Measurements from ENCODE around the gene MKI67. TPM values are rescaled to one million over a fixed set of nuclear protein-coding genes. Genes with fewer than 3 reads are reported as not detected.

The MKI67 gene
- polyA plus RNA-seq, 1 of the 3 experiments (the other 2 are of a cell fraction), result 7.5 TPM

- Histone ChIP-seq H3K79me2 (ENCODE audit: insufficient read depth) (no peaks in the 10 kb centered on the region), H3K9ac (no peak overlapping the region), H3K4me1 (ENCODE audit: control insufficient read depth in 1 of 2, insufficient read depth in 2 of 2, low read depth in 1 of 2, low read length in 1 of 2) (peaks cover 0 to 3% of the 10 kb centered on the region in 2 experiments; a peak in 1 of 4 replicates), H3K36me3 (replicated peaks in 1 of 2; ENCODE audit: control insufficient read depth in 1 of 2, insufficient read depth in 2 of 2, low read length in 1 of 2) (peaks cover 0 to 15% of the 10 kb centered on the region in 2 experiments), H3K9me2 (no peaks in the 10 kb centered on the region), H4K20me1 (ENCODE audit: insufficient read depth) (no peaks in the 10 kb centered on the region), H2AFZ (ENCODE audit: low read depth) (no peak overlapping the region), H3K27me3 (ENCODE audit: insufficient read depth) (no peaks in the 10 kb centered on the region), H3K27ac (ENCODE audit: low read depth in 2 of 2, low read length in 1 of 2) (no peak overlapping the region), H3K4me3 (ENCODE audit: low read depth in 2 of 2, low read length in 1 of 2) (no peak overlapping the region), H3F3A (replicated peaks; ENCODE audit: insufficient read depth) (no peaks in the 10 kb centered on the region), H3K4me2 (no peak overlapping the region), H3K9me3 (no peaks in the 10 kb centered on the region)
- POLR2A ChIA-PET, result no interaction called here
- TF ChIP-seq POLR2AphosphoS5 (IDR thresholded peaks at IDR 0.05; ENCODE audit: low read depth, low read length) (no peak), GABPA (IDR thresholded peaks at IDR 0.05; ENCODE audit: low read depth) (no peak), SIN3A (IDR thresholded peaks at IDR 0.05; ENCODE audit: borderline replicate concordance, low read depth, low read length) (no peak), RCOR1 (IDR thresholded peaks at IDR 0.05; ENCODE audit: low read length) (no peak), RAD21 (IDR thresholded peaks at IDR 0.05; ENCODE audit: low read length) (no peak), GATA2 (CRISPR knock-in tag; IDR thresholded peaks at IDR 0.05) (no peak), SMC3 (IDR thresholded peaks at IDR 0.05; ENCODE audit: low read depth, low read length) (no peak)
- 85% methylated on average over 14 of the region's 15 CpGs for WGBS (ENCODE audit: low lambda C conversion rate)
- DNase-seq, result no peak
- CTCF ChIA-PET, result interaction anchor here (0.9 to 2.3 kb wide), 8 partner anchors 10 to 344 kb away, joined by 3 to 17 read pairs (median 4); partner anchors contain the start of gene PTPRE
Measured at GRCh38 chr10:128059266-128059981, 66.8 kb downstream of the MKI67 start.

GRCh38 chr10:128058750-128059134, 67.5 kb downstream of the MKI67 start:
- no peak for DNase-seq
- Histone ChIP-seq H3K4me3 (ENCODE audit: low read depth in 2 of 2, low read length in 1 of 2) (no peak overlapping the region), H3K9me2 (no peaks in the 10 kb centered on the region), H3K36me3 (replicated peaks in 1 of 2; ENCODE audit: control insufficient read depth in 1 of 2, insufficient read depth in 2 of 2, low read length in 1 of 2) (peaks cover 0 to 15% of the 10 kb centered on the region in 2 experiments), H4K20me1 (ENCODE audit: insufficient read depth) (no peaks in the 10 kb centered on the region), H3K4me1 (ENCODE audit: control insufficient read depth in 1 of 2, insufficient read depth in 2 of 2, low read depth in 1 of 2, low read length in 1 of 2) (peaks cover 0 to 3% of the 10 kb centered on the region in 2 experiments; a peak in 1 of 4 replicates), H3K9me3 (no peaks in the 10 kb centered on the region), H3K9ac (no peak overlapping the region), H3K79me2 (ENCODE audit: insufficient read depth) (no peaks in the 10 kb centered on the region), H2AFZ (ENCODE audit: low read depth) (no peak overlapping the region), H3F3A (replicated peaks; ENCODE audit: insufficient read depth) (no peaks in the 10 kb centered on the region), H3K27ac (ENCODE audit: low read depth in 2 of 2, low read length in 1 of 2) (no peak overlapping the region), H3K4me2 (no peak overlapping the region), H3K27me3 (ENCODE audit: insufficient read depth) (no peaks in the 10 kb centered on the region)
- ChIA-PET CTCF (interaction anchor here (0.9 to 2.3 kb wide), 7 partner anchors 11 to 343 kb away, joined by 3 to 17 read pairs (median 5); partner anchors contain the start of gene PTPRE), POLR2A (no interaction called here)
- no peak for TF ChIP-seq RFX5 (IDR thresholded peaks at IDR 0.05; ENCODE audit: low read length)
- no peak for TF ChIP-seq JUND (IDR thresholded peaks at IDR 0.05)
- no peak for TF ChIP-seq TEAD4 (IDR thresholded peaks at IDR 0.05; ENCODE audit: borderline replicate concordance, insufficient read depth)
- no peak for TF ChIP-seq REST (IDR thresholded peaks at IDR 0.05; ENCODE audit: low read depth, low read length)
- TF ChIP-seq TCF12 (IDR thresholded peaks at IDR 0.05), result no peak
- no peak for TF ChIP-seq CTCF (IDR thresholded peaks at IDR 0.05)
- TF ChIP-seq FOXM1 (IDR thresholded peaks at IDR 0.05; ENCODE audit: low read depth), result no peak
- no peak for TF ChIP-seq SMC3 (IDR thresholded peaks at IDR 0.05; ENCODE audit: low read depth, low read length)
- no peak for TF ChIP-seq RCOR1 (IDR thresholded peaks at IDR 0.05; ENCODE audit: low read length)
- no peak for TF ChIP-seq POLR2AphosphoS5 (IDR thresholded peaks at IDR 0.05; ENCODE audit: low read depth, low read length)
- TF ChIP-seq FOXJ3 (CRISPR knock-in tag; IDR thresholded peaks at IDR 0.05), result no peak
- no peak for TF ChIP-seq RAD21 (IDR thresholded peaks at IDR 0.05; ENCODE audit: low read length)
- TF ChIP-seq MXI1 (IDR thresholded peaks at IDR 0.05; ENCODE audit: low read depth, low read length), result no peak
- no peak for TF ChIP-seq GATA2 (CRISPR knock-in tag; IDR thresholded peaks at IDR 0.05)
- TF ChIP-seq EZH2phosphoT487 (IDR thresholded peaks at IDR 0.05; ENCODE audit: borderline replicate concordance, low read depth), result no peak
